MM.1S (cell line): ENCODE results near the gene SGPL1.

Experiments
- CTCF ChIP-seq: fragments of 300-600 bp; sonication (generic); IDR thresholded peaks from 2 replicates; pipeline ENCODE4 v1.5.1; 2016; ENCODE audit warnings: antibody characterized with exemption, low read length, mixed read lengths
- EZH2 ChIP-seq: fragments of 300-600 bp; sonication (generic); optimal IDR thresholded peaks from 2 replicates; pipeline ENCODE3; 2017; ENCODE audit warnings: low read depth, mild to moderate bottlenecking, antibody characterized with exemption, low read length, mixed read lengths

DNA sequence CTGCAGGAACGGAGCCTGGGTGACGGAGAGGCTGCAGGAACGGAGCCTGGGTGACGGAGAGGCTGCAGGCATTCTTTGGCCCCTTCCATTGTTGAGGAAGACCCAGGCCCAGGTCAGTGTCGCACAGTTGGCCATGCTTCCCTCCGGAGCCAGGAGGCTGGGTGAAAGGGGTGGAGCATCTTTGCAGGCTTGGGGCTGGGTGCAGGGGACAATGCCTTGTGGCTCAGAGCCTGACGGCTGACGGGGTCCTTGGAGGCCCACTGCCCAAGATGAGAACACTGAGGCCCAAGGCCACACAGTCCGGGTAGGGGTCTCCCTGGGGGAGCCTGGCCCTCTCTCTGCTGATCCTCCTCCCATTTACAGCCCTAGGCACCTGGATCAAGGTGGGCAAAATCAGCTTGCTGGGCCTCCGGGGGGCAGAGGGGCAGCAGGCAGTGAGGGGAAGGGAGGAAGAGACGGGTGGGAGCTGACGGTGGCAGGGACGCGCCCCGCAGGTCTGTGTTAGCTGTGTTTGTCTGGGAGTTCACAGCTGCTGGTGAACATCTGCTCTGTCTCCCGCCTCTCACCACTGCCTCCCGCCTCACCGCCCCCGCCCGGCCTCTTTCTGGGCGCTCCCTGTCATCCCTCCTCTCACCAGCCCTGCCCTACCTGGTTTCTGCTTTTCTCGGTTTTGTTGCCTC, 103.2 kb downstream of the SGPL1 start:
- TF ChIP-seq EZH2 (no peak), CTCF (no peak)
